Omental fat pad (tissue), 4 donors: ENCODE measurements around the gene ABL2. TPM values are rescaled to one million over a fixed set of nuclear protein-coding genes. Genes with fewer than 3 reads are reported as not detected.
"Not testable (repeated sequence)": the region's sequence is repeated elsewhere in the genome, so short reads cannot be mapped to it uniquely, and the experiment has no call there.

Experiments used
- ATAC-seq: fragments of 150-250 bp; one replicate; pipeline ENCODE4 v1.9.1; 2016; ENCODE audit warnings: mild to moderate bottlenecking, moderate library complexity; ENCODE audit not compliant: low FRiP score
- DNase-seq: peaks from one replicate; pipeline ENCODE4 v3.0.0-alpha.2; 2019; ENCODE audit warnings: low spot score
- CTCF ChIP-seq, 3 donors: fragments of 450-650 bp; IDR thresholded peaks; one replicate each; pipeline ENCODE4 v1.5.1; 2016 to 2017; ENCODE audit warnings: antibody characterized with exemption in 3 of 3, mild to moderate bottlenecking in 3 of 3, moderate library complexity in 2 of 3
- total RNA-seq, 4 donors: library from RNA; depleted of rRNA; stranded (reverse); fragments of >200 nt; gene quantifications; one replicate each; pipeline ENCODE4 v1.1.0, GENCODE V29; 2016

ABL2 gene
- total RNA-seq, 4 donors from 2014 or later = 19.1 to 128 (median 39.9) TPM

- TF ChIP-seq CTCF (IDR thresholded peaks at IDR 0.05) = no peak
- no peak for DNase-seq
- no peak for ATAC-seq
Observed at GRCh38 chr1:179146476-179146875, 83.0 kb downstream of the ABL2 start.

GRCh38 chr1:179145521-179145920 is 84.0 kb downstream of the ABL2 start:
- no peak for DNase-seq
- TF ChIP-seq CTCF (IDR thresholded peaks at IDR 0.05) = no peak
- ATAC-seq = no peak

GRCh38 chr1:179144626-179145025 is 84.9 kb downstream of the ABL2 start:
- no peak for ATAC-seq
- no peak for TF ChIP-seq CTCF (IDR thresholded peaks at IDR 0.05)

GRCh38 chr1:179143322-179143721 is 86.2 kb downstream of the ABL2 start:
- ATAC-seq = peak; percentile 71
- no peak for TF ChIP-seq CTCF (IDR thresholded peaks at IDR 0.05)

More at GRCh38 chr1:179144626-179145025, 84.9 kb downstream of the ABL2 start:
- no peak for DNase-seq

GRCh38 chr1:179142889-179143299 is 86.6 kb downstream of the ABL2 start:
- peak; percentile 88 for ATAC-seq
- TF ChIP-seq CTCF (IDR thresholded peaks at IDR 0.05) = no peak
- DNase-seq = no peak

More at GRCh38 chr1:179143322-179143721, 86.2 kb downstream of the ABL2 start:
- no peak for DNase-seq

- ATAC-seq (peak; percentile 71), DNase-seq (no peak)
- no peak for TF ChIP-seq CTCF (IDR thresholded peaks at IDR 0.05)
Observed at GRCh38 chr1:179141592-179142251, 87.8 kb downstream of the ABL2 start.

- not testable (repeated sequence) for DNase-seq, ATAC-seq
Observed at GRCh38 chr1:179138755-179139154, 90.7 kb downstream of the ABL2 start.
